K562 (cell line): ENCODE data around the gene TFAP2A. TPM values are rescaled to one million over a fixed set of nuclear protein-coding genes. Genes with fewer than 3 reads are reported as not detected.

Source experiments
- CBX8 ChIP-seq: fragments of 200-600 bp; sonication (generic); IDR thresholded peaks from 2 replicates; pipeline ENCODE4 v1.6.1; 2012; ENCODE audit warnings: borderline replicate concordance, mixed run types, low read depth, mild to moderate bottlenecking, moderate library complexity, mixed read lengths, low read length, control low read depth, inconsistent platforms; ENCODE audit not compliant: poor library complexity, severe bottlenecking; ENCODE audit errors: extremely low read depth
- CREB1 ChIP-seq, 2 experiments: sonication (generic) in 1 of 2; formaldehyde crosslinking in 1 of 2; IDR thresholded peaks; 2 replicates each; pipeline versions ENCODE4 v1.6.1 to v1.8.0; 2012 to 2022; ENCODE audit warnings: inconsistent platforms in 1 of 2, mild to moderate bottlenecking in 1 of 2, missing genetic modification reagents in 1 of 2, moderate library complexity in 1 of 2
- FOXA1 ChIP-seq: fragments of 450-650 bp; IDR thresholded peaks from 2 replicates; pipeline ENCODE4 v1.6.1; 2016; ENCODE audit warnings: mild to moderate bottlenecking, borderline replicate concordance
- GATA2 ChIP-seq: sonication (generic); formaldehyde crosslinking; IDR thresholded peaks from 2 replicates; pipeline ENCODE4 v1.4.0; 2020; ENCODE audit warnings: mild to moderate bottlenecking, missing genetic modification reagents
- KAT7 ChIP-seq: sonication (generic); formaldehyde crosslinking; IDR thresholded peaks from 2 replicates; pipeline ENCODE4 v1.8.0; 2022; ENCODE audit warnings: missing genetic modification reagents, mild to moderate bottlenecking, borderline replicate concordance
- KDM4B ChIP-seq, 2 experiments: fragments of 450-650 bp in 1 of 2; sonication (generic) in 1 of 2; IDR thresholded peaks; 2 replicates each; pipeline ENCODE4 v1.6.1; 2016 to 2017; ENCODE audit warnings: borderline replicate concordance in 2 of 2, antibody characterized with exemption in 1 of 2, low read depth in 1 of 2, mild to moderate bottlenecking in 1 of 2
- PHB2 ChIP-seq: fragments of 450-650 bp; IDR thresholded peaks from 2 replicates; pipeline ENCODE4 v1.6.1; 2017; ENCODE audit warnings: low read depth
- SPI1 ChIP-seq: IDR thresholded peaks from 2 replicates; pipeline ENCODE4 v1.6.1; 2011; ENCODE audit warnings: low read depth, low read length, control low read depth, borderline replicate concordance
- STAT5B ChIP-seq: fragments of 250-450 bp; sonication (Bioruptor Pico); IDR thresholded peaks from 2 replicates; pipeline ENCODE4 v1.8.0; 2021; ENCODE audit warnings: mild to moderate bottlenecking, inconsistent platforms
- TFAP4 ChIP-seq: sonication (generic); formaldehyde crosslinking; IDR thresholded peaks from 2 replicates; pipeline ENCODE4 v1.8.0; 2022; ENCODE audit warnings: missing genetic modification reagents, mild to moderate bottlenecking, moderate library complexity, borderline replicate concordance
- ZNF146 ChIP-seq: IDR thresholded peaks from one replicate; pipeline ENCODE4 v1.6.1; 2018; ENCODE audit warnings: missing compliant biosample characterization; ENCODE audit not compliant: unreplicated experiment
- ZNF175 ChIP-seq: fragments of 200-800 bp; sonication (Bioruptor generic); IDR thresholded peaks from 2 replicates; pipeline ENCODE4 v1.6.1; 2016; ENCODE audit warnings: low read depth, mild to moderate bottlenecking, missing genetic modification characterization, missing compliant biosample characterization
- ZNF561 ChIP-seq: fragments of 450-650 bp; formaldehyde crosslinking; conservative IDR thresholded peaks from 2 replicates; pipeline ENCODE4 v1.4.0; 2020; ENCODE audit warnings: mild to moderate bottlenecking, moderate library complexity
- polyA plus RNA-seq, 8 experiments: library from polyadenylated mRNA; depleted of rRNA in 4 of 8; stranded (reverse) in 5 of 8; unstranded in 3 of 8; fragments of >200 nt; fragmentation: Nextera tagmentation in 2 of 8; fragmentation: Illumina TruSeq in 1 of 8; extraction: Ambion mirVana in 2 of 8; extraction: Trizol in 1 of 8; gene quantifications; 2 replicates each; pipeline versions ENCODE4 v1.2.1 to v1.2.3, GENCODE V29; 2011 to 2014; ENCODE audit warnings: inconsistent platforms in 1 of 8, missing spikeins in 1 of 8
- total RNA-seq, 7 experiments: library from RNA; depleted of rRNA in 6 of 7; stranded (reverse); fragments of >200 nt in 6 of 7; fragmentation: Illumina TruSeq in 2 of 7; extraction: Trizol in 2 of 7; gene quantifications; 2 replicates each; pipeline versions ENCODE4 v1.2.1 to v1.2.3, GENCODE V29; 2011 to 2021; ENCODE audit warnings: low replicate concordance in 1 of 7
- TF ChIP-seq, protein P1 (sequence below), 2 experiments: IDR thresholded peaks in 1 of 2; conservative IDR thresholded peaks in 1 of 2; 2 replicates each; pipeline ENCODE4 v1.6.1; 2016; ENCODE audit warnings: low read depth in 2 of 2, mild to moderate bottlenecking in 1 of 2, missing compliant biosample characterization in 1 of 2, missing genetic modification characterization in 1 of 2, moderate library complexity in 1 of 2
- TF ChIP-seq, protein P2 (sequence below): fragments of 450-650 bp; IDR thresholded peaks from 2 replicates; pipeline ENCODE4 v1.7.0; 2016; ENCODE audit warnings: borderline replicate concordance

Gene TFAP2A
- total and polyA plus RNA-seq, 9 of the 15 experiments (the other 6 are each of a cell fraction or from before 2014, with no cell fraction given), result 0.14 to 0.53 (median 0.19) TPM; not detected in 1

DNA sequence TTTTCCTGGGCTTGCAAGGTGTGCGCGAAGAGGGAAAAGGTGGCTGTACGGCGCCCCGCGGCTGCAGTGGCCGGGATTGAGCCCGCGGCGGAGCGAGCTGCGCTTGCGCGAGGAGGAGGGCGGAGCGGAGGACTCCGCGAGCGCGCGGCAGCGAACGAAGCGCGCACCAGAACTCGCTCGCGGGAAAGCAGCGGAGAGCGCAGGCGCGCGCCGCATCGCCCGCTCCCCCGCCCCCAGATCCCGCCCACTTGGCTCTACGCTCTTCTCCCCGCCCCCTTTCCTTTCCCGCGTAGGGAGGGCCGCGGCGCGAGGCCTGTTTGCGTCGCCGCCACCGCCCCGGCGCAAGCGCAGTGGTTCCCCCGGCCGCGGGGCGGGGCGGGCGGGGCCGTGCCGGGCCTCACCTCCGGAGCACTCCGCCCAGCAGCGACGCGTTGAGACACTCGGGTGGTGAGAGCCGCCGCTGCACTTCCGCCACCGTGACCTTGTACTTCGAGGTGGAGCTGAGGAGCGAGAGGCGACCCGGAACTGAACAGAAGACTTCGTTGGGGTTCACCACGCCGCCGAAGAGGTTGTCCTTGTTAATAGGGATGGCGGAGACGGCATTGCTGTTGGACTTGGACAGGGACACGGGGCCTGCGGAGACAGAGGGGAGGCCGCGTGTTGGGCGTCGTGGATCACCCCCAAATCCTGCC is 10.6 kb downstream of the TFAP2A start (continued):
- TF ChIP-seq ZNF561 (CRISPR knock-in tag) (peak; percentile 50; the same call in 1 of the 2 replicates), ZNF146 (CRISPR knock-in tag) (no peak), FOXA1 (no peak), PHB2 (no peak), CREB1 (IDR thresholded peaks at IDR 0.05) (peak; percentile 75), CREB1 (CRISPR knock-in tag; IDR thresholded peaks at IDR 0.05) (peak; percentile 68), KAT7 (0 out of 2 replicates have a peak, but pooled peaks have one; percentile 8), KDM4B (IDR thresholded peaks at IDR 0.05; ENCODE audit: borderline replicate concordance in 2 of 2, low read depth in 1 of 2) (peak in 1 of 2 experiments; percentile 58; a peak in 1 of 4 replicates), ZNF175 (CRISPR knock-in tag) (peak; percentile 95), SPI1 (peak; percentile 65; the same call in 1 of the 2 replicates), GATA2 (CRISPR knock-in tag) (no peak), TFAP4 (CRISPR knock-in tag) (peak; percentile 63; the same call in 1 of the 2 replicates), CBX8 (no peak), STAT5B (CRISPR knock-in tag) (0 out of 2 replicates have a peak, but pooled peaks have one; percentile 31)
- TF ChIP-seq, protein P1, sequence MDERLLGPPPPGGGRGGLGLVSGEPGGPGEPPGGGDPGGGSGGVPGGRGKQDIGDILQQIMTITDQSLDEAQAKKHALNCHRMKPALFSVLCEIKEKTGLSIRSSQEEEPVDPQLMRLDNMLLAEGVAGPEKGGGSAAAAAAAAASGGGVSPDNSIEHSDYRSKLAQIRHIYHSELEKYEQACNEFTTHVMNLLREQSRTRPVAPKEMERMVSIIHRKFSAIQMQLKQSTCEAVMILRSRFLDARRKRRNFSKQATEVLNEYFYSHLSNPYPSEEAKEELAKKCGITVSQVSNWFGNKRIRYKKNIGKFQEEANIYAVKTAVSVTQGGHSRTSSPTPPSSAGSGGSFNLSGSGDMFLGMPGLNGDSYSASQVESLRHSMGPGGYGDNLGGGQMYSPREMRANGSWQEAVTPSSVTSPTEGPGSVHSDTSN (CRISPR knock-in tag; IDR thresholded peaks at IDR 0.05; ENCODE audit: low read depth), result no peak
- TF ChIP-seq, protein P1 (tag; conservative IDR thresholded peaks at IDR 0.05; ENCODE audit: low read depth), result no peak
- TF ChIP-seq, protein P2, sequence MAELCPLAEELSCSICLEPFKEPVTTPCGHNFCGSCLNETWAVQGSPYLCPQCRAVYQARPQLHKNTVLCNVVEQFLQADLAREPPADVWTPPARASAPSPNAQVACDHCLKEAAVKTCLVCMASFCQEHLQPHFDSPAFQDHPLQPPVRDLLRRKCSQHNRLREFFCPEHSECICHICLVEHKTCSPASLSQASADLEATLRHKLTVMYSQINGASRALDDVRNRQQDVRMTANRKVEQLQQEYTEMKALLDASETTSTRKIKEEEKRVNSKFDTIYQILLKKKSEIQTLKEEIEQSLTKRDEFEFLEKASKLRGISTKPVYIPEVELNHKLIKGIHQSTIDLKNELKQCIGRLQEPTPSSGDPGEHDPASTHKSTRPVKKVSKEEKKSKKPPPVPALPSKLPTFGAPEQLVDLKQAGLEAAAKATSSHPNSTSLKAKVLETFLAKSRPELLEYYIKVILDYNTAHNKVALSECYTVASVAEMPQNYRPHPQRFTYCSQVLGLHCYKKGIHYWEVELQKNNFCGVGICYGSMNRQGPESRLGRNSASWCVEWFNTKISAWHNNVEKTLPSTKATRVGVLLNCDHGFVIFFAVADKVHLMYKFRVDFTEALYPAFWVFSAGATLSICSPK, result no peak
